Left lung (tissue), 10 donors: ENCODE results near the gene TNNT2. TPM values are rescaled to one million over a fixed set of nuclear protein-coding genes. Genes with fewer than 3 reads are reported as not detected.

Experiments used
- ATAC-seq: fragments of 200-7000 bp; cut with Tn5 transposase; one replicate; pipeline ENCODE4 v1.9.1; 2020; ENCODE audit warnings: moderate library complexity
- DNase-seq, 4 donors: peaks; one replicate each; pipeline ENCODE4 v3.0.0-alpha.2; 2013 to 2020
- H3K27ac ChIP-seq, 2 donors: fragments of 200-600 bp; sonication (generic) in 1 of 2; one replicate each; pipeline versions ENCODE4 v1.5.0 to v1.8.0; 2020 to 2021
- H3K27me3 ChIP-seq, 2 donors: fragments of 200-600 bp; sonication (generic) in 1 of 2; one replicate each; pipeline versions ENCODE4 v1.5.0 to v1.8.0; 2020 to 2021
- H3K36me3 ChIP-seq, 2 donors: fragments of 200-600 bp; sonication (generic) in 1 of 2; one replicate each; pipeline versions ENCODE4 v1.5.0 to v1.8.0; 2020 to 2021
- H3K4me1 ChIP-seq, 2 donors: fragments of 200-600 bp; one replicate each; pipeline ENCODE4 v1.8.0; 2021
- H3K4me3 ChIP-seq, 2 donors: fragments of 200-600 bp; sonication (generic) in 1 of 2; one replicate each; pipeline versions ENCODE4 v1.5.0 to v1.8.0; 2020 to 2021; ENCODE audit warnings: mild to moderate bottlenecking in 1 of 2
- H3K9me3 ChIP-seq, 2 donors: fragments of 200-600 bp; sonication (generic) in 1 of 2; one replicate each; pipeline versions ENCODE4 v1.5.0 to v1.8.0; 2020 to 2021
- intact Hi-C, 2 donors: fragments of 100-400 bp; cut with DNase I; formaldehyde crosslinking; loops; one replicate each; pipeline versions ENCODE4 v1.11.2 to v1.14.2; 2022
- polyA plus RNA-seq, 6 donors: library from polyadenylated mRNA; unstranded; fragments of 120-200 nt; gene quantifications; one replicate each; pipeline ENCODE4 v1.2.1, GENCODE V29; 2013; ENCODE audit not compliant: insufficient read length in 6 of 6
- total RNA-seq, 2 donors: library from RNA; stranded (reverse); fragmentation: NEBNext Ultra II Directional; extraction: Animal tissue kit (Norgen Biotek cat#: 25700); gene quantifications; one replicate each; pipeline ENCODE4 v1.2.1, GENCODE V29; 2021
- TF ChIP-seq, protein P1 (sequence below), 2 donors: fragments of 200-600 bp; sonication (generic) in 1 of 2; IDR thresholded peaks; one replicate each; pipeline versions ENCODE4 v1.5.0 to v1.8.0; 2021; ENCODE audit warnings: antibody characterized with exemption in 2 of 2
- donor health status: DM: no; HTN: yes; CAD: no.
- donor health status: DM: no; HTN: no; CAD: no.

TNNT2 gene
- total and polyA plus RNA-seq, 8 donors, result 3.2 to 6.5 (median 5.1) TPM

DNA sequence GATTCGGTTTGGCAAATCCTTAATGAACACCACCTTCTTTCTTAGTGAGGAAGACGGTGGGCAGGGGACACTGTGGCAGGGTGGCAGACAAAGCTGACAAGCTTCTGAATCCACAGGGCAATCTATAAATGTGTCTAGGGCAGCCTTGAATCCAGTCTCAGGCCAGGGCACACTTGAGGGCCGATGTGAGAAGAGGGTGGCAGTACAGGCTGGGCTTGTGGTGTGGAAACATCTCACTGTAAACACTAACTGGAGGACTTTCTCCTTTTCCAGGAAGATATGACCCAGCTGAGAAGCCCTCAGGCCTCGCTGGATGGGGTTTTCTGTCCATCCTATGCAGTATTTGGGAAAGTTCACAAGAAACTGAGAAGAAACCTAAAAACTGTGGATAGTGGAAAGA is 47.7 kb downstream of the TNNT2 start:
- H3K4me1 ChIP-seq, result peaks cover 5 to 11% of the 10 kb centered on the region in 2 donors
- DNase-seq (peak in 1 of 4 donors; percentile 65), ATAC-seq (peak; percentile 93)
- TF ChIP-seq, protein P1, sequence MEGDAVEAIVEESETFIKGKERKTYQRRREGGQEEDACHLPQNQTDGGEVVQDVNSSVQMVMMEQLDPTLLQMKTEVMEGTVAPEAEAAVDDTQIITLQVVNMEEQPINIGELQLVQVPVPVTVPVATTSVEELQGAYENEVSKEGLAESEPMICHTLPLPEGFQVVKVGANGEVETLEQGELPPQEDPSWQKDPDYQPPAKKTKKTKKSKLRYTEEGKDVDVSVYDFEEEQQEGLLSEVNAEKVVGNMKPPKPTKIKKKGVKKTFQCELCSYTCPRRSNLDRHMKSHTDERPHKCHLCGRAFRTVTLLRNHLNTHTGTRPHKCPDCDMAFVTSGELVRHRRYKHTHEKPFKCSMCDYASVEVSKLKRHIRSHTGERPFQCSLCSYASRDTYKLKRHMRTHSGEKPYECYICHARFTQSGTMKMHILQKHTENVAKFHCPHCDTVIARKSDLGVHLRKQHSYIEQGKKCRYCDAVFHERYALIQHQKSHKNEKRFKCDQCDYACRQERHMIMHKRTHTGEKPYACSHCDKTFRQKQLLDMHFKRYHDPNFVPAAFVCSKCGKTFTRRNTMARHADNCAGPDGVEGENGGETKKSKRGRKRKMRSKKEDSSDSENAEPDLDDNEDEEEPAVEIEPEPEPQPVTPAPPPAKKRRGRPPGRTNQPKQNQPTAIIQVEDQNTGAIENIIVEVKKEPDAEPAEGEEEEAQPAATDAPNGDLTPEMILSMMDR (IDR thresholded peaks at IDR 0.05), result no peak
- intact Hi-C loops, result no loop called here
- peak overlapping the region in 1 of 2 donors; percentile 33 for H3K27ac ChIP-seq
- no peak overlapping the region for H3K4me3 ChIP-seq
- H3K27me3 ChIP-seq, result no peaks in the 10 kb centered on the region
- no peaks in the 10 kb centered on the region for H3K9me3 ChIP-seq
- no peaks in the 10 kb centered on the region for H3K36me3 ChIP-seq

DNA sequence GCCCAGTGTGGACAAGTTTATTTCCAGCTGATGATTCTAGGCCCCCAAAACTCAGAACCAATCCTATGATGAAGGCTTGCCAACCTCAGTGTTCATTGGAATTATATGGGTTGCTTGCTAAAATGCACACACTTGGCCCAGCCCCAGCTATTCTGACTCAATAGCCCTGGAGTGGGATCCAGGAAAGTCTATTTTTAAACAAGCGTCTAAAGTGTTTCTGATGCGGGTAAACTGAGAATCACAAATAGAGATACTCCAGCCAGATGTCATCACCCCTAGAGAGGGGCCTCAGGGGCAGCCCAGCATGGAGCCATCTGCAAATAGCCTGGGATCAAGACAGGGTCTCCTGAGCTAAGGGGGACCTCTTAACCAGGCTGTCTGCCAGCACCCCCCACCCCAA is 48.2 kb downstream of the TNNT2 start:
- no peaks in the 10 kb centered on the region for H3K9me3 ChIP-seq
- DNase-seq (peak in 3 of 4 donors; percentile 34 to 58 (median 57)), ATAC-seq (peak; percentile 60)
- no peak overlapping the region for H3K4me3 ChIP-seq
- no peaks in the 10 kb centered on the region for H3K36me3 ChIP-seq
- H3K27me3 ChIP-seq, result no peaks in the 10 kb centered on the region
- H3K4me1 ChIP-seq, result peaks cover 5 to 11% of the 10 kb centered on the region in 2 donors
- H3K27ac ChIP-seq, result peak overlapping the region in 1 of 2 donors; percentile 33
- intact Hi-C loops, result no loop called here
- TF ChIP-seq, protein P1 (IDR thresholded peaks at IDR 0.05), result no peak

DNA sequence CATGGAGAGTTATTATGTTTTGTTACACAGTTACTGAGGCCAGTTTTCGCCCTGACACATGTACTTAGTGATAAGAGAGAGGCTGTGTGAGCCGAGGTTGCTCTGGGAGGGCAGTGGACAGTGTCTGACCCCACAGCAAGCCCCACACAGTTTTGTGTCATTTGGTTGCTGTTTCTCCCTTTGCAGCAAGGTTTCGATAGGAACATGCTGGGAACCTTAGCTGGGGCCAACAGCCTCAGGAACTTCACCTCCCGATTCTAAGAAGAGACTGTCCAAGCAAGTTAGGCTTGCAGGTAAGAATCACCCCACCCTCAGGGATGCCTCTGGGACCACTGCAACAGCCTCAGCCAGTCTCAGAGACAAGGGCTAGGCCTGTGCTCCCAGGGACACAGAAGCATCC is 48.9 kb downstream of the TNNT2 start:
- Histone ChIP-seq H3K9me3 (no peaks in the 10 kb centered on the region), H3K4me3 (no peak overlapping the region), H3K4me1 (peaks cover 5 to 11% of the 10 kb centered on the region in 2 donors), H3K27me3 (no peaks in the 10 kb centered on the region), H3K27ac (no peak overlapping the region), H3K36me3 (no peaks in the 10 kb centered on the region)
- no peak for DNase-seq
- no peak for ATAC-seq
- intact Hi-C loops, result no loop called here
- TF ChIP-seq, protein P1 (IDR thresholded peaks at IDR 0.05), result no peak

DNA sequence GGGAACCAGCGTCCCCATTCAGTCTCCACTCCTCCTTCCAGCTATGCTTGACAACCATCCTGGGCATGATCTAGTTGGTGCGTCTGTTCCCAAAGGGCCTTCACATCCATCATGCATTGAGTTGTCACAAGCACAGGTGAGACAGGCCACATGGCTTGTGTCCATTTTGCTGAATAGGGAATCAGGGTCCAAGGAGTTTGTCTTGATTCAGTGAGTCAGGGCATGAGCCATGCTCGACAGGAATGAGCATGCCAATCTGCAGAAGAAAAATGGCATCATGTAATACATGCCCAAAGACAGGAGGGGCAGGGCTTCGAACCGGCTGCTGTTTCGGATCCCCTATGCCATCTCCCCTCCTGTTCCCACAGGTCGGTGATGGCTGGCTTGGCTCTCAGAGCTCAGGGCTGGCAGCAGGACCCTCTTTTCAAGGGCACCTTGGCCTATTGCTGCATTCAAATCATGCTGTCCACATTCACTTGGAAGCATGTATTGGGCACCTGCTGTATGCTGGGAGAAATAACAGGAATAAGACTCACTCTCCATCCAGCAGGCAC is 49.7 kb downstream of the TNNT2 start:
- DNase-seq (no peak), ATAC-seq (no peak)
- Histone ChIP-seq H3K9me3 (no peaks in the 10 kb centered on the region), H3K4me3 (no peak overlapping the region), H3K27me3 (no peaks in the 10 kb centered on the region), H3K4me1 (peaks cover 5 to 11% of the 10 kb centered on the region in 2 donors), H3K27ac (no peak overlapping the region), H3K36me3 (no peaks in the 10 kb centered on the region)
- TF ChIP-seq, protein P1 (IDR thresholded peaks at IDR 0.05), result no peak
- intact Hi-C loops, result no loop called here

DNA sequence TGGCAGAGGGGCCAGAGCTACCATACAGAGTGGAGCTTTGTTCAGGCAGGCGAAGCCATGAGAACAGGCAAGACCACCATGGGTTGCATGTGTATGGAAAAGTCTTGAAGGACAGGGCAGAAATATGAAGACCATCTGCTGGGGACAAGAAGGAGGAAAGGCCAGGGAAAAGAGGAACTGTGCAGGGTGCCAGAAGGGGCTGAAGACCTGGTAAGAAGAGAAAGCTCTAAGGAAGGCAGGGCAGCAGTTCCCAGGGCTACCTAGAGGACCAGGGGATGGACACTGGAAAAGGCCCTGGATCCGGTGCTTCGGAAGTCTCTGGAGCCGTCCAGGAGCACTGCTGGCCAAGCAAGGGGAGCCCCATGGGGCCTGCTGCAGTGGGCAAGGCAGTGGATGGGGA is 50.8 kb downstream of the TNNT2 start:
- H3K27ac ChIP-seq, result no peak overlapping the region
- DNase-seq (no peak), ATAC-seq (no peak)
- no peaks in the 10 kb centered on the region for H3K27me3 ChIP-seq
- no peak overlapping the region for H3K4me3 ChIP-seq
- TF ChIP-seq, protein P1 (IDR thresholded peaks at IDR 0.05), result no peak
- H3K9me3 ChIP-seq, result no peaks in the 10 kb centered on the region
- intact Hi-C loops, result no loop called here
- H3K36me3 ChIP-seq, result no peaks in the 10 kb centered on the region
- H3K4me1 ChIP-seq, result peaks cover 5 to 11% of the 10 kb centered on the region in 2 donors
